Fibroblast of the aortic adventitia (primary cell): Measurements from ENCODE around the gene PPP1R9B. TPM values are rescaled to one million over a fixed set of nuclear protein-coding genes. Genes with fewer than 3 reads are reported as not detected.

Source experiments
- DNase-seq: peaks from one replicate; pipeline ENCODE4 v3.0.0-alpha.2; 2010; ENCODE audit warnings: low read depth
- H3K4me3 ChIP-seq: 2 replicates; pipeline ENCODE4 v1.5.1; 2011; ENCODE audit warnings: low read depth, mild to moderate bottlenecking, control low read depth, low read length, moderate library complexity
- total RNA-seq: library from RNA; depleted of rRNA; stranded (reverse); fragments of >200 nt; gene quantifications from 2 replicates; pipeline ENCODE4 v1.2.3, GENCODE V29; 2012; ENCODE audit warnings: low replicate concordance
- TF ChIP-seq, protein P1 (sequence below): IDR thresholded peaks from 2 replicates; pipeline ENCODE4 v1.5.1; 2011; ENCODE audit warnings: mild to moderate bottlenecking, low read length, control low read depth, inconsistent platforms; ENCODE audit not compliant: insufficient read depth

PPP1R9B gene
- total RNA-seq, 1 donor = 59.3 TPM

GRCh38 chr17:50102164-50102991 is 48.1 kb downstream of the PPP1R9B start:
- TF ChIP-seq, protein P1, sequence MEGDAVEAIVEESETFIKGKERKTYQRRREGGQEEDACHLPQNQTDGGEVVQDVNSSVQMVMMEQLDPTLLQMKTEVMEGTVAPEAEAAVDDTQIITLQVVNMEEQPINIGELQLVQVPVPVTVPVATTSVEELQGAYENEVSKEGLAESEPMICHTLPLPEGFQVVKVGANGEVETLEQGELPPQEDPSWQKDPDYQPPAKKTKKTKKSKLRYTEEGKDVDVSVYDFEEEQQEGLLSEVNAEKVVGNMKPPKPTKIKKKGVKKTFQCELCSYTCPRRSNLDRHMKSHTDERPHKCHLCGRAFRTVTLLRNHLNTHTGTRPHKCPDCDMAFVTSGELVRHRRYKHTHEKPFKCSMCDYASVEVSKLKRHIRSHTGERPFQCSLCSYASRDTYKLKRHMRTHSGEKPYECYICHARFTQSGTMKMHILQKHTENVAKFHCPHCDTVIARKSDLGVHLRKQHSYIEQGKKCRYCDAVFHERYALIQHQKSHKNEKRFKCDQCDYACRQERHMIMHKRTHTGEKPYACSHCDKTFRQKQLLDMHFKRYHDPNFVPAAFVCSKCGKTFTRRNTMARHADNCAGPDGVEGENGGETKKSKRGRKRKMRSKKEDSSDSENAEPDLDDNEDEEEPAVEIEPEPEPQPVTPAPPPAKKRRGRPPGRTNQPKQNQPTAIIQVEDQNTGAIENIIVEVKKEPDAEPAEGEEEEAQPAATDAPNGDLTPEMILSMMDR = no peak
- DNase-seq = no peak
- no peak overlapping the region for H3K4me3 ChIP-seq

- peak; percentile 34 for DNase-seq
- H3K4me3 ChIP-seq = no peak overlapping the region
- TF ChIP-seq, protein P1 = no peak
Observed at GRCh38 chr17:50101346-50102163, 48.9 kb downstream of the PPP1R9B start.

- H3K4me3 ChIP-seq = no peak overlapping the region
- no peak for DNase-seq
- TF ChIP-seq, protein P1 = no peak
Observed at GRCh38 chr17:50100921-50101345, 49.5 kb downstream of the PPP1R9B start.

- no peak for DNase-seq
- TF ChIP-seq, protein P1 = no peak
Observed at GRCh38 chr17:50100480-50100883, 50.0 kb downstream of the PPP1R9B start.

DNA sequence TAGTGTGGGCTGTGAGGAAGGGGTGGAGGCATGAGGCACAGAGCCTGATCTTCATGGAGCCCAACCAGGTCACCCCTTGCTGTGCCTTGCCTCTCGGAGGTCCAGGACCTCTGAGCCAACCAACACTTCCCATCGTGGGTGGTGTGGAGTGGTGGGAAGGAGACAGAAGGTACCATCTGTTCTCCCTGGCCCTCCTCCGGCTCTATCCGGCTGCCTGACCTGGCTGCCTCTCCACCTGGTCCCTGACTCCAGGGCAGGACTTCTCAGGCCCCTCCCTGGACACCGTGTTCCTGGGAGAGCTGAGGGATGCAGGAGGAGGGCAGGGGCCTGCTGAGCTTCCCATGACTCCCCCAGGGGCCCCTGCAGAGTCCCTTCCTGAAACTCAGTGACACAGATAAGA is 51.5 kb downstream of the PPP1R9B start:
- DNase-seq = no peak
- no peak overlapping the region for H3K4me3 ChIP-seq
- TF ChIP-seq, protein P1 = no peak

More at GRCh38 chr17:50100480-50100883, 50.0 kb downstream of the PPP1R9B start:
- no peak overlapping the region for H3K4me3 ChIP-seq

- DNase-seq = no peak
- TF ChIP-seq, protein P1 = no peak
- H3K4me3 ChIP-seq = no peak overlapping the region
Observed at GRCh38 chr17:50098583-50098982, 51.9 kb downstream of the PPP1R9B start.
